DOHH2 (cell line): ENCODE measurements around the gene CEP68.

ENCODE experiments used
- H3F3A ChIP-seq: fragments of 200-600 bp; sonication (generic), shearing (Covaris generic); 2 replicates; pipeline ENCODE4 v1.6.0; 2016; ENCODE audit warnings: antibody characterized with exemption, mild to moderate bottlenecking; ENCODE audit not compliant: control insufficient read depth, insufficient read depth
- H3K27ac ChIP-seq: fragments of 200-600 bp; sonication (generic); 2 replicates; pipeline ENCODE4 v1.5.1; 2014; ENCODE audit warnings: low read depth, mild to moderate bottlenecking, low read length, moderate library complexity
- H3K27me3 ChIP-seq: fragments of 200-600 bp; sonication (generic); 2 replicates; pipeline ENCODE4 v1.6.1; 2014; ENCODE audit warnings: mild to moderate bottlenecking, low read length, mixed read lengths; ENCODE audit not compliant: control insufficient read depth
- H3K36me3 ChIP-seq: fragments of 200-600 bp; sonication (generic); 2 replicates; pipeline ENCODE4 v1.6.1; 2014; ENCODE audit warnings: mild to moderate bottlenecking, low read length, moderate library complexity, mixed read lengths; ENCODE audit not compliant: control insufficient read depth
- H3K4me1 ChIP-seq: fragments of 200-600 bp; sonication (generic); 2 replicates; pipeline ENCODE4 v1.6.1; 2014; ENCODE audit warnings: mild to moderate bottlenecking, low read length, mixed read lengths; ENCODE audit not compliant: control insufficient read depth
- H3K4me2 ChIP-seq: fragments of 200-600 bp; sonication (generic); 2 replicates; pipeline ENCODE4 v1.6.0; 2014; ENCODE audit warnings: mild to moderate bottlenecking, low read length, moderate library complexity
- H3K4me3 ChIP-seq: fragments of 200-600 bp; sonication (generic); 2 replicates; pipeline ENCODE4 v1.5.1; 2014; ENCODE audit warnings: mild to moderate bottlenecking, low read length, mixed read lengths
- H3K79me2 ChIP-seq: fragments of 200-600 bp; sonication (generic); 2 replicates; pipeline ENCODE4 v1.6.1; 2014; ENCODE audit warnings: mild to moderate bottlenecking, low read length, mixed read lengths; ENCODE audit not compliant: control insufficient read depth
- H3K9me2 ChIP-seq: fragments of 200-600 bp; sonication (generic); replicated peaks from 2 replicates; pipeline ENCODE4 v1.6.1; 2014; ENCODE audit warnings: mild to moderate bottlenecking, low read length, mixed read lengths; ENCODE audit not compliant: control insufficient read depth
- H3K9me3 ChIP-seq: fragments of 200-600 bp; sonication (generic); 2 replicates; pipeline ENCODE4 v1.6.1; 2014; ENCODE audit warnings: antibody characterized with exemption, low read length, mixed read lengths; ENCODE audit not compliant: control insufficient read depth, insufficient read depth
- H4K20me1 ChIP-seq: fragments of 200-600 bp; sonication (generic); 2 replicates; pipeline ENCODE4 v1.6.0; 2014; ENCODE audit warnings: low read depth, mild to moderate bottlenecking, antibody characterized with exemption, low read length, moderate library complexity; ENCODE audit not compliant: control insufficient read depth, insufficient read depth
- CTCF ChIP-seq: fragments of 200-600 bp; sonication (generic); IDR thresholded peaks from one replicate; pipeline ENCODE4 v1.5.1; 2014; ENCODE audit warnings: antibody characterized with exemption, mild to moderate bottlenecking, low read depth, low read length; ENCODE audit not compliant: poor library complexity, severe bottlenecking
- EZH2phosphoT487 ChIP-seq: fragments of 200-600 bp; sonication (generic); IDR thresholded peaks from 2 replicates; pipeline ENCODE4 v1.6.1; 2017; ENCODE audit warnings: borderline replicate concordance, mild to moderate bottlenecking, antibody characterized with exemption, low read length, moderate library complexity, mixed read lengths

CEP68 gene

DNA sequence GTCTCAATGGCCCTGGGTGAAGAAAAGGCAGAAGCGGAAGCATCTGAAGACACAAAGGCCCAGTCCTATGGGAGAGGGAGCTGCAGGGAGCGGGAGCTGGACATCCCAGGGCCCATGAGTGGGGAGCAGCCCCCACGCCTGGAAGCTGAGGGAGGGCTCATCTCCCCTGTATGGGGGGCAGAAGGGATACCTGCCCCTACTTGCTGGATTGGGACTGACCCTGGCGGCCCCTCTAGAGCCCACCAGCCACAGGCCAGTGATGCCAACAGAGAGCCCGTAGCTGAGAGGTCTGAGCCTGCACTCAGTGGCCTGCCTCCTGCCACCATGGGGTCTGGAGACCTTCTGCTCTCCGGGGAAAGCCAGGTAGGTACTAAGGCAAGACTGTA lies 13.2 kb downstream of the CEP68 start:
- H3K4me1 ChIP-seq = peaks cover 38% of the 10 kb centered on the region
- peaks cover 43% of the 10 kb centered on the region for H3K36me3 ChIP-seq
- H3K79me2 ChIP-seq = peaks cover 5% of the 10 kb centered on the region; the same call in 1 of the 2 replicates
- H3K27ac ChIP-seq = no peak overlapping the region
- H3K9me3 ChIP-seq = no peaks in the 10 kb centered on the region
- H4K20me1 ChIP-seq = no peaks in the 10 kb centered on the region
- H3F3A ChIP-seq = 0 out of 2 replicates have a peak, but pooled peaks cover 3% of the 10 kb centered on the region
- no peak overlapping the region for H3K4me3 ChIP-seq
- no peak overlapping the region for H3K4me2 ChIP-seq
- no peaks in the 10 kb centered on the region for H3K9me2 ChIP-seq
- TF ChIP-seq CTCF (no peak), EZH2phosphoT487 (no peak)
- no peaks in the 10 kb centered on the region for H3K27me3 ChIP-seq

GRCh38 chr2:65070172-65070830 lies 14.1 kb downstream of the CEP68 start:
- H3K4me2 ChIP-seq = peak overlapping the region; percentile 27; the same call in 1 of the 2 replicates
- peaks cover 29% of the 10 kb centered on the region for H3K4me1 ChIP-seq
- 0 out of 2 replicates have a peak, but pooled peaks cover 3% of the 10 kb centered on the region for H3F3A ChIP-seq
- H3K79me2 ChIP-seq = peaks cover under 1% of the 10 kb centered on the region; the same call in 1 of the 2 replicates
- H3K36me3 ChIP-seq = peaks cover 43% of the 10 kb centered on the region
- TF ChIP-seq EZH2phosphoT487 = no peak
- no peak for TF ChIP-seq CTCF
- H3K27me3 ChIP-seq = no peaks in the 10 kb centered on the region
- H3K9me3 ChIP-seq = no peaks in the 10 kb centered on the region
- H3K4me3 ChIP-seq = no peak overlapping the region
- no peaks in the 10 kb centered on the region for H4K20me1 ChIP-seq
- H3K27ac ChIP-seq = no peak overlapping the region
- no peaks in the 10 kb centered on the region for H3K9me2 ChIP-seq

GRCh38 chr2:65070856-65071255 lies 14.6 kb downstream of the CEP68 start:
- peaks cover 28% of the 10 kb centered on the region for H3K4me1 ChIP-seq
- peaks cover 48% of the 10 kb centered on the region for H3K36me3 ChIP-seq
- H3K4me3 ChIP-seq = no peak overlapping the region
- H3F3A ChIP-seq = 0 out of 2 replicates have a peak, but pooled peaks cover 3% of the 10 kb centered on the region
- peak overlapping the region; percentile 27; the same call in 1 of the 2 replicates for H3K4me2 ChIP-seq
- TF ChIP-seq EZH2phosphoT487 (no peak), CTCF (no peak)
- H3K9me3 ChIP-seq = no peaks in the 10 kb centered on the region
- H3K9me2 ChIP-seq = no peaks in the 10 kb centered on the region
- H3K79me2 ChIP-seq = no peaks in the 10 kb centered on the region
- no peaks in the 10 kb centered on the region for H3K27me3 ChIP-seq
- no peaks in the 10 kb centered on the region for H4K20me1 ChIP-seq
- H3K27ac ChIP-seq = no peak overlapping the region
